ENCODE results near the gene KRT86.

- no peak for TF ChIP-seq POLR2A (IDR thresholded peaks at IDR 0.05)
- TF ChIP-seq CTCF (IDR thresholded peaks at IDR 0.05 in 8 of 11, conservative IDR thresholded peaks at IDR 0.05 in 3 of 11): no peak
Measured at GRCh38 chr12:52226446-52226845, 48.0 kb upstream of the KRT86 start.

Data from spleen (tissue), 7 donors.